ENCODE data around the gene GPR31. TPM values are rescaled to one million over a fixed set of nuclear protein-coding genes. Genes with fewer than 3 reads are reported as not detected.

GPR31 gene
- total RNA-seq, 1 experiment from 2014 or later: not detected

DNA sequence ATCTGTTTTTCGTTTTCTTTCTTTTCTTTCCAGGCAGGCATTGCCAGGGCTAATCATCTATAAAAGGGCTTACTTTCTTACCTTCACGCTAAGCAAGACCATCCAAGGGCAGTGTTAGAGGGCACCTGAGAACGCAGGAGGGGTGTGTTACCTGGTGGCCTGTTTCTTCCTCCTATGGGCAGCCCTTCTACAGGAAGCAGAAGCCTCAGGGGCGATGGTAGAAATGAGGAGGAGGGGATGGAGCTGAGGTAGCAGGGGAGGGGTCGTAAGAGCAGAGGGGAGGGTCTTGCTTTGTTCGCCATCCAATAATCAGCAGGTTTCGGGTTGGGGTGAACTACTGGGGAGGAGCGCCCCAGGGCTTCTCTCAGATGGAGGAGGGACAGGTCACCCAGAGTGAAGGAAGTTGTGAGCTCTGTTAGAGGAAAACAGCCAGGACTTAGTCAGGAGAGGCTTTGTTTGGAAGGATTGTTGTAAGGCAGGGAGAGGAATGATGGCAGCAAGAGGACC is 36.4 kb downstream of the GPR31 start:
- no peak overlapping the region for H2BK20ac ChIP-seq (ENCODE audit: low read depth, low read length, poor library complexity, severe bottlenecking)
- H3K79me1 ChIP-seq (ENCODE audit: insufficient read depth, low read depth, low read length, poor library complexity, severe bottlenecking): no peaks in the 10 kb centered on the region
- no peak overlapping the region for H3K23ac ChIP-seq (ENCODE audit: insufficient read length, low read depth, low read length)
- H3K4me3 Mint-ChIP-seq: no peak overlapping the region
- H3K56ac ChIP-seq (ENCODE audit: insufficient read length, low read depth, low read length): no peak overlapping the region
- WGBS (ENCODE audit: extremely low coverage, insufficient read length, low lambda C conversion rate): no CpG with 5 or more reads among the region's 8 CpGs
- H2AFZ ChIP-seq (ENCODE audit: low read length): no peak overlapping the region
- H3K14ac ChIP-seq (ENCODE audit: insufficient read depth, low read length): no peak overlapping the region
- H3K23me2 ChIP-seq (ENCODE audit: insufficient read length, low read depth, low read length, poor library complexity, severe bottlenecking): no peaks in the 10 kb centered on the region
- H2BK12ac ChIP-seq (ENCODE audit: insufficient read length, low read depth, low read length): no peak overlapping the region
- no peak for TF ChIP-seq CTCF (conservative IDR thresholded peaks at IDR 0.05)
- peaks cover 5 to 14% of the 10 kb centered on the region in 2 experiments; a peak in 4 of 5 replicates for H3K9me3 Mint-ChIP-seq
- no peak overlapping the region for H2BK120ac ChIP-seq (ENCODE audit: low read depth, low read length, poor library complexity, severe bottlenecking)
- no peak overlapping the region for H2BK15ac ChIP-seq (ENCODE audit: low read depth, low read length)
- H4K91ac ChIP-seq (ENCODE audit: insufficient read length, low read depth, low read length): no peak overlapping the region
- H3K4me1 ChIP-seq (ENCODE audit: insufficient read depth, low read length): no peaks in the 10 kb centered on the region
- no peak overlapping the region for H4K8ac ChIP-seq (replicated peaks; ENCODE audit: insufficient read length, low read depth, low read length)
- no peak overlapping the region for H3K9ac ChIP-seq (ENCODE audit: extremely low read depth, insufficient read length, low read length)
- peaks cover 11% of the 10 kb centered on the region for H3K27me3 Mint-ChIP-seq (ENCODE audit: low read depth)
- no peak overlapping the region; a peak in 1 of 7 replicates for H3K27ac Mint-ChIP-seq
- H3K27ac ChIP-seq (ENCODE audit: insufficient read length, low read depth, low read length): no peak overlapping the region
- peaks cover 0 to 12% (median 5%) of the 10 kb centered on the region in 3 experiments; a peak in 5 of 7 replicates for H3K36me3 Mint-ChIP-seq (ENCODE audit: insufficient read depth in 1 of 3, low read depth in 3 of 3)
- no peaks in the 10 kb centered on the region for H3K79me2 ChIP-seq (ENCODE audit: insufficient read depth, low read length)
- no peaks in the 10 kb centered on the region for H3K27me3 ChIP-seq (ENCODE audit: insufficient read depth, low read length)
- no peak overlapping the region for H4K5ac ChIP-seq (ENCODE audit: insufficient read length, low read depth, low read length)
- no peak overlapping the region for H2AK5ac ChIP-seq (ENCODE audit: insufficient read length, low read length)
- H4K20me1 ChIP-seq (ENCODE audit: control insufficient read depth, insufficient read depth, insufficient read length): no peaks in the 10 kb centered on the region
- peaks cover 10 to 11% of the 10 kb centered on the region in 2 experiments for H3K4me1 Mint-ChIP-seq
- no peak overlapping the region for H3K4ac ChIP-seq (ENCODE audit: low read depth, low read length)
- no peak for DNase-seq
- H3K9me3 ChIP-seq (ENCODE audit: control insufficient read depth, low read depth, low read length): no peaks in the 10 kb centered on the region
- no peak overlapping the region for H2BK5ac ChIP-seq (ENCODE audit: insufficient read length, low read length)
- H3K18ac ChIP-seq (ENCODE audit: insufficient read length, low read depth, low read length): no peak overlapping the region
- no peak overlapping the region for H3T11ph ChIP-seq (ENCODE audit: low read length)
- no peak overlapping the region for H3K4me2 ChIP-seq (ENCODE audit: insufficient read depth, insufficient read length, low read length)

Measured in H9 (cell line).